Renal cortex interstitium (tissue), 11 donors: ENCODE measurements around the gene FFAR4. TPM values are rescaled to one million over a fixed set of nuclear protein-coding genes. Genes with fewer than 3 reads are reported as not detected.

ENCODE experiments used
- DNase-seq, 11 donors: peaks; one replicate each; pipeline ENCODE4 v3.0.0-alpha.2; 2013; ENCODE audit warnings: low read depth in 9 of 11, low spot score in 4 of 11; ENCODE audit errors: extremely low read depth in 1 of 11
- polyA plus RNA-seq, 3 donors: library from polyadenylated mRNA; unstranded; fragments of 120-200 nt; gene quantifications; one replicate each; pipeline ENCODE4 v1.2.1, GENCODE V29; 2013; ENCODE audit not compliant: insufficient read length in 3 of 3

Gene FFAR4
- polyA plus RNA-seq, 3 donors: not detected

DNA sequence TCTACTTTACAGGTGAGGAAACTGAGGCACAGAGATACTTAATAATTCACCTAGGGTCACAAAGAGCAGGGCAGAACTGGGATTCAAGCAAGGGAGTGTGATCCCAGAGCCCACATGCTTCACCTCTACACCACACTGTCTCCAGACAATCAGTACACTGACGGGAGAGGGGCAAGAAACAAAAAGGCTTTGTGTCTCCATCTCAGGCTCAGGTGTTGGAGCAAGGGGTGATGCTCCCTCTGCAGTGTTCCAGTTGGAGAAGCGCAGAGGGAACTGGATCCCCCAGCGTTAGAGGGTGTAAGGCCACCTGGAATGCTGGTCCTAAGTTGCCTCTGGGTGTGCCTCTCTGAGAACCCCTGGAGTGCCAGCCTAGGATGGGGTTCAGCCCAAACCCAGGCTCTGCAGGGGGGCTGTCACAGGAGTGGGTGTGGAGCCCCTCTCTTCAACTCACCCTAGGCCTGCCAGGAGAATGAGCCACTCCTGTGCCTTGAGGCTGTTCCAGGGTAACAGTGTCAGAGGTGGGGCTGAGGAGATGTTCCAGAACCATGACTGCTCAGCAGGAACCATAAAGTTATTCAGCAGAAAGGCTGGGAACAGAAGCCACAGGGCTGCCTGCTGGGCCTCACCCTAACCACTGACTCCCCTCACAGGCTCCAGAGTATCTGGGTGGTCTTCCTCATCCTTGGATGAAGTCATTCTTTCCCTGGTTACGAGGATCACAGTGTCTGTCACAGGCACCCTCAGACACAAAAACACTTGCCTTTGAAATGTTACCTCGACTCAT, 29.1 kb downstream of the FFAR4 start:
- no peak for DNase-seq

GRCh38 chr10:93596539-93596938, 30.1 kb downstream of the FFAR4 start:
- no peak for DNase-seq

DNA sequence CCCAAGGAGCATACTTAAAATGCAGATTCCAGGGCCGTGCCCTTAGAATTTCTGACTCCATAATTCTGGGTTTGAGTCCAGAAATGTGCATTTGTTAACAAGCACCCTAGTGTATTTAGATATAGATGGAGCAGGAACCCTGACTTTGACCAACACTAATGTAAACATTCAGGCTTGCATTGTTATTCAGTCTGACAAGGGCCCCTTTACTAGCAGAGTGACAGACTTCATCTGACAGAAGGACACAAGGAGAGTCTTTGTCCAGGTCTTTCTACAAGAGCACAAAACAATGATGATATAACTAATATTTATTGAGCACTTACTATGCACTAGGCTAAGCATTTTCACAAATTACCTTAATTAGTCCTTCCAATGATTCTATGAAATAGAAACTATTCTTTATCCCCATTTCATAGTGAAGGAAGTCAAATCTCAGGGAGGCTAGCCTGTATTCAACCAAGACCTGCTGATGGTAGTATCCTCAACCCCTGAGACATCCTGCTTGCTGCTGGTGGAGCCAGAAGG, 30.7 kb downstream of the FFAR4 start:
- DNase-seq: no peak

DNA sequence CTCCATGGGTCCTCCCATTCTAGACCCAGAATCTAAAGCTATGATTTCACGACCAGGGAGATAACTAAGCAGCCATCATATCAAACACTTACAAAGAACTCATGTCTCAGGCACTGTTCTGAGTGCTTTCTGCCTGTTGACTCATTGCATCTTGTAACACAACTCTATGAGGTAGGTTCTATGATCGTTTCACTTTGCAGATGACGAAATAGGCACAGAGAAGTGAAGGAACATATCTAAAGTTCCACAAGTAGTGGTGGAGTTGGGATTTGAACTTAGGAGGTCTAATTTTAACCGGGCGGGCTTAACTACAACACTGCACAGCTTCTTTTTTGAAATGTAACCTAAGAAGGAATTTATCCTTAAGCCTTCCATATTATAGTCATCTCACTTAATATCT, 31.7 kb downstream of the FFAR4 start:
- no peak for DNase-seq

GRCh38 chr10:93599335-93599734, 32.9 kb downstream of the FFAR4 start:
- no peak for DNase-seq

- no peak for DNase-seq
Measured at GRCh38 chr10:93599778-93600177, 33.3 kb downstream of the FFAR4 start.

GRCh38 chr10:93600446-93601145, 34.1 kb downstream of the FFAR4 start:
- peak in 9 of 11 donors; percentile 10 to 46 (median 33) for DNase-seq

DNA sequence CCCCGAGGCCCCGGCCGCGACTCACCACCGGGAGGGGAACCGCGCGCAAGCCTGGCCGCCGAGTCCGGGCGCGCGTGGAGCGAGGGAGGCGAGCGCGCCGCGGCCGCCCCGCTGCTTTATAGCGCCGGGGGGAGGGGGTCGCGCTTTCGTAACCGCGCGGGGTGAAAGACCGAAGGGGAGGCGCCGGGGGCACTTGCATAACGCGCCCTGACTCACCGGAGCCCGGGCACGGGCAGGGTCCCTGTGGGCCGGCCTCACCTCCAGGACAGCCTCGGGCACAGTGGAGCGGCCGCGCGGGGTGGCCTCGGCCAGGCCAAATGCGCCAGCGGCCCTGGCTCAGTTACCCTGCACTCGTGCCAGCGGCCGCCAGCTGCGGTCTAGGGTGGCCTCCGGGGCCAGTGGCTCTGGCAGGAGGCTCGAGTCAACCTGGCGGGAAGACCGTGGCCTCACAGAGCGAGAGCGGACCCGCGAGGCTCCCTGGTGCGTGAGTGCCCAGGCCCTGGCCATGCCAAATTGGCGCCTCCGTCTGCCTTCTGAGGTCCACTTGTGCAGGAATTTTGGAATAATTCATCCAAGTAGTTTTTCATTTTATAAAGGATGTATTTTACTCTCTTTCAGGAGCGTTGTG, 34.8 kb downstream of the FFAR4 start, which contains the start of gene RBP4:
TSS of gene RBP4 (minus strand) at position 90 of the 628 bp plus-strand sequence. CDS start 207 bp downstream, outside the sequence.
- peak in 2 of 11 donors; percentile 18 to 19 for DNase-seq

GRCh38 chr10:93601774-93602162, 35.3 kb downstream of the FFAR4 start:
- no peak for DNase-seq

GRCh38 chr10:93603023-93603422, 36.6 kb downstream of the FFAR4 start:
- no peak for DNase-seq

- no peak for DNase-seq
Measured at GRCh38 chr10:93604146-93604545, 37.7 kb downstream of the FFAR4 start.

- no peak for DNase-seq
Measured at GRCh38 chr10:93608421-93608820, 42.0 kb downstream of the FFAR4 start.

DNA sequence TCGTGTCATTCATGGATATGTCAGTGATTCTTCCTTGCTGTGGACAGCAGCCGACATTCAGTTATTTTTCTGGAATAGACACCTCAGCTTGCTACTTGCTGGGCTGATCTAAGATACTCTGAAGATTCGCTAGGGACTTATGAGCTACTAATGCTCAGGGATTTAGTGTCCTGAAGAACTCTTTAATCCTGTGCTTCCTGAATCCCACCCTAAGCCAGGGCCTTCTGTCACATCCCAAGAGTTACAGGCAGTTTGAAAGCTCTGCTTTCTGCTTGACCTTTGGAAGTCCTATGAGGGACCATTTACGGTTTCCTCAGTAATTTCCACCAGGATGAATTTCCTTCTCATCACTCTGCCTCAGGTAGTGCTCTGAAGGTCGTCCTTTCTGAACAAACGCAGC, 45.8 kb downstream of the FFAR4 start, which contains the start of gene PDE6C:
TSS of gene PDE6C (plus strand) at position 227 of the 400 bp plus-strand sequence. CDS start 189 bp downstream, outside the sequence.
- DNase-seq: no peak

- no peak for DNase-seq
Measured at GRCh38 chr10:93613126-93613525, 46.7 kb downstream of the FFAR4 start.

- no peak for DNase-seq
Measured at GRCh38 chr10:93614101-93614825, 47.8 kb downstream of the FFAR4 start.

GRCh38 chr10:93615576-93616235, 49.2 kb downstream of the FFAR4 start:
- no peak for DNase-seq

DNA sequence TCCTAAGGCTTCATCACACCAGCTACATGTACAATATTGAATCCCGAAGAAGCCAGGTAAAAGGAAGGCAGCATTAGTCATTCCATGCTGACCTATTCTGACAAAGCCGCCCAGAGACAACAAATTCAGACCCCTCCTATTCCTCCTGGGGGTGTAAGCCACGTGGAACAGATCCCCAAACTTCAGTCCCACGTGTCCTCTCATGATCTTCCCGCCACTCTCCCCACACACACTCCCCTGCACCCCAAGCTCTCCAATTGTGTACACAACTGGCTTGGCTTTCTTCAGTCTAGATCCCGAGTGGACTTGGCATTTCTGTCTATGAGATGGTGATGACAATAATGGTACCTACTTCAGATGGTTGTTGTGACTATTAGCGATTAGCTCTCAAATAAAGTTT, 54.5 kb downstream of the FFAR4 start:
- no peak for DNase-seq

DNA sequence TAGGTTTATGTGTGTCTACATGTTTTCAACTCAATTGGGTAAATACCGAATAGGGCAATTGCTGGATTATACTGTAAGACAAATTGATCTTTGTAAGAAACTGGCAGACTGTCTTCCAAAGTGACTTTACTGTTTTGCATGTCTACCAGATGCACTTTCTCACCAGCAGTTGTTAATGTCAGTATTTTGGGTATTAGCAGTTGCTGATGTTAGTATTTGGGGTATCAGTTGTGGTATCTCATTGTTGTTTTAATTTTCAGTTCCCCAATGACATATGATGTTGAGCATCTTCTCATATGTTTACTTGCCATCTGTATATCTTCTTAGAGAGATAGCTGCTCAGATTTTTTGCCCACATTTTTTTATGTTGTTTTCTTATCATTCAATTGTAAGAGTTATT, 56.5 kb downstream of the FFAR4 start:
- no peak for DNase-seq

DNA sequence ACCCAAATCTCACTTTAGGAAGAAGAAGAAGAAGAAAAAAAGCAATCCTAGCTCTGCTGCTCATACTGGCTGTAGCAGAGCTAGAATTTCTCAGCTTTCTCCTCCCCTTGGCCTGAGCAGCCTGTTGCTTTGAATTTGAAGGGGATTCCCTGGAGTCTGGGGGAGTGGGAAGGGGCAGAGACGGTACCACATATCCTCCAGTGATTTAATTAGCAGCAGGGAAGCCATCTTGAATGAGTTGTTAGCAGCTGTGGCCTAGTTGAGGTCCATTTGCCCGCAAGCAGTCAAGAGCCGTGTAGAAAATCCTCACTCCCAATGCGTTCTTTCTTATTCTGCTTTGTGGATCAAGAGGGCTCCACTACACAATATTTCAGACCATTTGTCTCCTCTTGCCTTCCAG, 62.4 kb downstream of the FFAR4 start:
- no peak for DNase-seq
